Right ventricle myocardium inferior (tissue), 1 donor: ENCODE data around the gene PATL1. TPM values are rescaled to one million over a fixed set of nuclear protein-coding genes. Genes with fewer than 3 reads are reported as not detected.

ENCODE experiments used
- ATAC-seq: fragments of 200-7000 bp; cut with Tn5 transposase; one replicate; pipeline ENCODE4 v1.9.1; 2020; ENCODE audit warnings: mild to moderate bottlenecking, moderate library complexity
- DNase-seq: peaks from one replicate; pipeline ENCODE4 v3.0.0; 2021; ENCODE audit errors: missing footprints
- intact Hi-C: fragments of 100-400 bp; cut with DNase I; formaldehyde crosslinking; loops from one replicate; pipeline ENCODE4 v1.11.0; 2022
- total RNA-seq: library from RNA; stranded (reverse); fragmentation: NEBNext Ultra II Directional; extraction: Animal tissue kit (Norgen Biotek cat#: 25700); gene quantifications from one replicate; pipeline ENCODE4 v1.2.1, GENCODE V29; 2021
- donor health status: DM: no; HTN: yes; CAD: no; lungs with severe emphysema.

Gene PATL1
- total RNA-seq, 1 donor from 2014 or later, result 22.3 TPM

DNA sequence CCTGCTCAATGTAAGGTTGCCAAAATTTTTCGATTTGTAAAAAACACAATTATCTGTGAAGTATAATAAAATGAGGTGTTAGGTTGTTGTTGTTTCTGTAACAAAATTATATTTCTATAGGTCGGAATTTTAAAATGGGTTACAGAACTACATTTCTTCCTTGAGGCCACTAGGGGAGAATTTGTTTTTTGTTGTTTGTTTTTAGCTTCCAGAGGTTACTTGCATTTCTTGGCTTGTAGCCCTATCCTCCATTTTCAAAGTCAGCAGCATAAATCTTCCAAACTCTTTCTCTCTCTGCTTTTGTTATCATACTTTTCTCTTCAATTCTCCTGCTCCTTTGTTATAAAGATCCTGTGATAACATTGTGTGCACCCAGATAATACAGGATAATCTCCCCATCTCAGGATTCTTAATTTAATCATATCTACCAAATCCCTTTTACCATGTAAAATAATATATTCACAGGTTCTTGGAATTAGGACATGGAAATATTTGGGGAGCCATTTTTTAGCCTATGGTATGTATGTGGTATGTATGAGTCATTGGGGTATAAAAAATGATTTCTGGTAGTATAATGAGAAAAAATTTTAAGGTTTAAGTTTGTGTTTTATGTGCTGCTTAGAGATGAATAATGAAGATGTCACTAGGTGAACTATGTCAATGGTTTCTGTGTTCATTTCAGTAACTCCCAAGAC, 9.4 kb upstream of the PATL1 start:
- DNase-seq (no peak), ATAC-seq (no peak)
- intact Hi-C loops, result no loop called here

DNA sequence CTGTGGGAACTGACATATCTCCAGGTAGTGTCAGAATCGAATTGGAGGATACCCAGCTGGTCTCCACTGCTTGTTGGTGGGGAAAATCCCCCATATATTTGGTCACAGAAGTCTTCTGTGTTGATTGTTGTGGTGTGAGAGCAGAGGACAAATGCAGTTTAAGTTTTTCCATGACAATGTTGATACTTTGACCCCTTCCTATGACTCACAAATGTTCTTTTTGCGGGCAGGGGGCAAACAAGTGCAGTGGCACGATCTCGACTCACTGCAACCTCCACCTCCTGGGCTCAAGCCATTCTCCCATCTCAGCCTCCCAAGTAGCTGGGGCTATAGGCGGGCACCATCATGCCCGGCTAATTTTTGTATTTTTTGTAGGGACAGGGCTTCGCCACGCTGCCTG, 7.4 kb upstream of the PATL1 start:
- ATAC-seq (no peak), DNase-seq (no peak)
- intact Hi-C loops, result no loop called here

DNA sequence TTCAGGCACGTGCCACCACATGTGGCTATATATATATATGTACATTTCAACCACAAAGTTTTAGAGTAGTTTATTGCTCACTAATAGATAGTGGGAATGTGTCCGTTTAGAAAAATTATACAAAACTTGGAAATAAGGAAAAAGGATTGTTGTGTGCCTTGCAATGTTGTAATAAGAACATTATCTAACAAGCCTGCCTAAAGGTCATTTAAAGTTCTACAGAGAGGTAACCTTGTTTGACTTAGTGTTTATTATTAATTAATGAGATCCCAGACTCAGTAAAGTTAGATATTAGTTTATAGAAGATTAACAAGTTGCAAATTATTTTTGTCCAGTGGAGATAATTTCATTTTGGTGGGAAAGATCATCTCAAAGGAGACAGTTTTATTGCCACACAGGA, 5.5 kb upstream of the PATL1 start:
- intact Hi-C loops, result no loop called here
- ATAC-seq (no peak), DNase-seq (no peak)

DNA sequence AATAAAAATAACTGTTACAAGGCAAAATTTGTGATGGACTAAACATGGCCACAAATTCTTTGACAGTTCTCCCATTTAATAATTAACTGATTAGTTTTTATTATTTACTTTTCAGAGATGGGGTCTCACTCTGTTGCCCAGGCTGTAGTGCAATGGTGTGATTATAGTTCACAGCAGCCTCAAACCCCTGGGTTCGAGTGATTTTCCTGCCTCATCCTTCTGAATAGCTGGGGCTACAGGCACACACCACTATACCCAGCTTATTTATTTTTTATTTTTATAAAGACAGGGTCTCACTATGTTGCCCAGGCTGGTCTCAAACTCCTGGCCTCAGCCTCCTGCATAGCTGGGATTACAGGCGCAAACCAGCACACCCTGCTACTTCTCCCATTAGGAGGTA, 4.5 kb upstream of the PATL1 start:
- intact Hi-C loops, result no loop called here
- ATAC-seq (no peak), DNase-seq (no peak)

DNA sequence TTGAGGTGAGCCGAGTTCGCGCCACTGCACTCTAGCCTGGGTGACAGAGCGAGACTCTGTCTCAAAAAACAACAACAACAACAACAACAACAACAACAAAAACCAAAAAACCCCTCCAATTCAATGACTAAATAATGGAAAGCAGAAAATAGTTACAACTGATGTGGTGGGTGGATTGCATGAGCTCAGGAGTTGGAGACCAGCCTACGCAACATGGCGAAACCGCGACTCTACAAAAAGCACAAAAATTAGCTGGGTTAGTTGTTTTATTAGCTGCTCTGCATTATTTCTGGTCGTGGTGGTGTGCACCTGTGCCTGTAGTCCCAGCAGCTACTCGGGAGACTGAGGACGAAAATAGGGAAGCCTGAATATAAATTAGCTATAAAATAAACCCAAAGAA, 2.6 kb upstream of the PATL1 start:
- intact Hi-C loops, result no loop called here
- DNase-seq (no peak), ATAC-seq (no peak)

DNA sequence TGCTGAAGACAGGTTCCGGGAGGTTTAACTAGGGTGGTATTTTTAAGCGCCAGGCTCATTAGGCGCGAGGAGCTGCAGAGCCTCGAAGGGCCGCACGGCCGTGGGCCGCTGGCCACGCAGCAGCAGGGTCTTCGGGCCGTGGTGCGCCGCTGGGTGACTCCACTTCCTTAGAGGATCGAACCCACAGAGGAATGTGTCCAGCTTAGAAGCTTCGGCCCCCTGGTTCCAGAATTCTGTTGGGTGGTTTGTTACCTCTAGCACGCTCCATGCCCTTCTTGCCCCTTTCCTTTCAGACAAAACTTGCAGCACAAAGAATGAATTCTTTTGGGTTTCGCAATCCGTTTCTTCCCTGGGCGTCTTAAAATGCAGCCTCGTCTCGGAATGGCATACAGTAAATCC, 773 bp upstream of the PATL1 start:
- DNase-seq, result peak; percentile 79
- intact Hi-C loops, result loop anchor here (1.0 to 5.0 kb wide), 4 partner anchors 53 to 135 kb away; partner anchors contain the start of gene STX3
- peak; percentile 43 for ATAC-seq

DNA sequence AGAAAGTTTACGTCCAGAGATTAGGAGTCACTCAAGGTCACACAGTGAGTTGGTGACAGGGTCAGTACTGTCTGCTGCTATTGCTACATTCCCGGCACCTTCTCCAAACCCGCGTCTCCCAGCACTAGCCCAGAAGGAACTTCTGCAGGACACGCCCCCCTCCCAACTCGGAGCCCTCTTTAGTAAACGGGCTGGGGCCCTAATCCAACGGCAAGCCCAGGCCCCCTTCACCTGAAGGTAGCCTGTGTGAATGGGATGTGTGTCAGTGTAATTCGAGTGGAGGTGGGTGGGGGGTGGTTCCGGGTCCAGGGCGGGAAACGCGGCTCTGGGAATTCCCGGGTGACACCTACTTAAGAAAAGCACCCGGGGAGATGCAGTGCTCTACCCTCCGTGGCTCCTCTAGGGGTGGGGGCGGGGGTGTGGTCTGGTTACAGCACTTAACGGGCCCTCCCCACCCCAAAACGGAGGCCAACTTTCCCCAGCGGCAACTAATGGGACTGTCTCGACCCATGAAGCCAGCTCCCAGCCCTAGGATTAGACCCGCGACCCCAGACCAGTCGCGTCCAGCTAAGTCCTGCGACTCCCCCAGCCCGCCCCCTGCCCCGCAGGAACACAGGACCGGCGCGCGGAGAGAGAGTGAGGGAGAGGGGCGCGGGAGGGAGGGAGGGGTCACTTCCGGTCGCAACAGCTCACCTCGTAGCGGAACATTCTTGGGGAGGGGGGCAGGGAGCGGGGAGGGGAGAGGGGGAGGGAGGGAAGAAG, 468 bp downstream of the PATL1 start:
- intact Hi-C loops, result loop anchor here (2.0 to 5.0 kb wide), 3 partner anchors 89 to 136 kb away; partner anchors contain the start of gene STX3
- DNase-seq (peak; percentile 83), ATAC-seq (peak; percentile 30)

DNA sequence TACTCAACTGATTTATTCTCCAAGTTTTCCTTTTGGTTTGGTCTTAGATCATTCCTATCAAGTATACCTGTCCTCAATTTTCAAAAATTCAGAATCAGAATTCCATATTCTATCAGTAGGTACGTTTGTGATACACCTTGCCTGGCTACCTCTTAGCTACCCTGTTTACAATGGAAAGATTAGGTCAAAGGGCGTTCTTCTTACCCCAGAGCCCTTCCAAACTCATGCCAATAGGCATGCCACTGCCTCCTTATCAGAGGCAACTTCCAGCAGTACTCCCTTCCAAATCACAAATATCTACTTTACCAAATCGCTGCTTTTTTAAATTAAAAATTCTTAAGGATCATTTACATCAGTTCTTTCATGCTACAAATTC, 1.0 kb downstream of the PATL1 start:
- intact Hi-C loops, result loop anchor here (2.0 to 5.0 kb wide), 3 partner anchors 90 to 137 kb away; partner anchors contain the start of gene STX3
- ATAC-seq (no peak), DNase-seq (no peak)

GRCh38 chr11:59666969-59667368, 1.9 kb downstream of the PATL1 start:
- ATAC-seq, result no peak
- no peak for DNase-seq
- intact Hi-C loops, result loop anchor here (5.0 kb wide), 2 partner anchors 90 to 115 kb away; partner anchors contain the start of gene STX3

- intact Hi-C loops, result no loop called here
- no peak for ATAC-seq
Observed at GRCh38 chr11:59660621-59661020, 8.2 kb downstream of the PATL1 start.

GRCh38 chr11:59659981-59660380, 8.9 kb downstream of the PATL1 start:
- DNase-seq, result no peak
- intact Hi-C loops, result no loop called here
- ATAC-seq, result no peak

More at GRCh38 chr11:59660621-59661020, 8.2 kb downstream of the PATL1 start:
- DNase-seq, result no peak

DNA sequence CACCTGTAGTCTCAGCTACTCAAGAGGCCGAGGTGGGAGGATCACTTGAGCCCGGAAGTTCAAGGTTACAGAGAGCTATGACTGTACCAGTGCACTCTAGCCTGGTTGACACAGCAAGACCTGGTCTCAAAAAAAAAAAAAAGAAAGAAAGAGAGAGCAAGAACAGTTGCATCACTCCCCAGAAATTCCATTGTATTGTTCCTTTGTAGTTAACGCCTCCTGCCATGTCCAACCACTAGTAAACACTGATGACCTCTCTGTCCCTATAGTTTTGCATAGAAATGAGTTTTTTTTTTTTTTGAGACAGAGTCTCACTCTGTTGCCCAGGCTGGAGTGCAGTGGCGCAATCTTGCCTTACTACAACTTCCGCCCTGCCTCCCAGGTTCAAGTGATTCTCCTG, 10.8 kb downstream of the PATL1 start:
- intact Hi-C loops, result no loop called here
- ATAC-seq (no peak), DNase-seq (no peak)

GRCh38 chr11:59654893-59655292, 13.9 kb downstream of the PATL1 start:
- ATAC-seq (no peak), DNase-seq (no peak)
- intact Hi-C loops, result loop anchor here (5.0 kb wide), 1 partner anchor 48 kb away; no protein-coding TSS in a partner anchor

GRCh38 chr11:59647245-59647980, 21.4 kb downstream of the PATL1 start:
- DNase-seq (no peak), ATAC-seq (no peak)
- intact Hi-C loops, result no loop called here

DNA sequence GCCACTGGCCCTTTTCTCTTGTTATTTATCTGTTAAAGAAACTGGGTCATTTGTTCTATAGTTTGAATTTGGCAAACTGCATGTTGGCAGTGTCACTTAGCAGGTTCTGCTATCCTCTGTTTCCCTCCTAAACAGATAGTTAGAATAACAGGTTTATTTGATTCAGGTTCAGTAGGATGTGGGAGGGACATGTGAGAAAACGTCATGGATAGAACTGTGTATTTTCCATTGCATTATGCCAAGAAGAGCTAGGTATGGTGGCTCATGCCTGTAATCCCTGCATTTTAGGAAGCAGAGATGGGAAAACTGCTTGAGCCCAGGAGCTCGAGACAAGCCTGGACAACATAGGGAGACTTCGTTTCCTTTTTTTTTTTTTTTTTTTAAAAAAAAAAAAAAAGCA, 24.3 kb downstream of the PATL1 start:
- no peak for ATAC-seq
- intact Hi-C loops, result no loop called here
- no peak for DNase-seq

GRCh38 chr11:59643390-59643789, 25.4 kb downstream of the PATL1 start:
- intact Hi-C loops, result no loop called here
- no peak for DNase-seq
- ATAC-seq, result no peak

DNA sequence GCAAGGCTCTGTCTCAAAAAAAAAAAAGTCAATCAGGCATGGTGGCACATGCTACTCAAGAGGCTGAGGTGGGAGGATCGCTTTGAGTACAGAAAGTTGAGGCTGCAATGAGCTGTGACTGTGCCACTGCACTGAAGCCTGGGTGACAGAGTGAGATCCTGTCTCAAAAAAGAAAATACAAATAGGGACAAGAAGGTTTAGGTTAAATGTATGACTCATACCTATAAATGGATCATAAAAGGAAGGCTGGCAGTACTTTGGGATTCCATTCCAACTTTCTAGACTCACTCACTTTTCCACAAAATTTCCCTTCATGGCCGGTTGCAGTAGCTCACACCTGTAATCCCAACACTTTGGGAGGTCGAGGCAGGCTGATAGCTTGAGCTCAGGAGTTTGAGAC, 27.7 kb downstream of the PATL1 start:
- intact Hi-C loops, result no loop called here
- no peak for ATAC-seq
- DNase-seq, result no peak

DNA sequence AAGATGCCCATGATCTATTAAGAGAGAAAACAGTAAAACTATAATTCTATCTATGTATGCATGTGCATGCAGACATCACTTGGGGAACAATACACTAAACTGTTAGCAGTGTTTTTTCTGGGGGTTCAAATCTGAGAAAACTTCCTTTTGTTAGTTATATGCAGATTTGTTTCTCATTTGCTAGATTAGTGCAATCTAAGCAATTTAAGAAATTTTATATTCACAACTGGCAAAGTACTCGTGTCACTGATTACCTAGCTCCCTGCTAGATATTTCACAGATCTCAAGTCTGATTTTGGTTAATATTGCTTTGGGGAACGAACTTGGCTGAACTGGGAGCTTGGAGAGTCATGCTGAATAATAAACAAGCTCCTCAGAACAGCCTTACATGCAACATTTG, 38.3 kb downstream of the PATL1 start:
- ATAC-seq (no peak), DNase-seq (no peak)
- intact Hi-C loops, result no loop called here

- no peak for DNase-seq
- no peak for ATAC-seq
- intact Hi-C loops, result no loop called here
Observed at GRCh38 chr11:59629996-59630395, 38.8 kb downstream of the PATL1 start.
